ENCODE results near the gene MFSD6.

DNA sequence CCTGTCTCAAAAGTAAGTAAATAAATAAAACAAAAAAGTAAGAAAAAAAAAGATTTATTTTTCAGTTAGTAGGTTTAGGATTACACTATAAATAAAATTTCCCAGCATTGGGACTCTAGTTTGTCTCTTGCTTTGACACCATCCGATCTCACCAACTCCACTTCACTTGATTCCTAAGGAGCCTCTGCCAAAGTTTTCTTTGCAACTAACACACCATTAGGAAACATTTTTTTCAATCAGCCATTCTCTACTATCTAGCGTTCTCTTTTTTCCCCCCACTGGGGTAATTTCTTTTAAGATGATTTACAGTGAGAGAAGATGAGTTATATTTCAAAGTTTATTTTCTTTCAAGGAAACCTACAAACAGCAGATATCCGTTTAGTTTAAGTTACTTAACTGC lies 136.9 kb downstream of the MFSD6 start:
- TF ChIP-seq EZH2 (IDR thresholded peaks at IDR 0.05) = no peak
- TF ChIP-seq POLR2AphosphoS5 (IDR thresholded peaks at IDR 0.05; ENCODE audit: borderline replicate concordance, low read depth, low read length) = no peak
